Prostate gland (tissue), 2 donors: Measurements from ENCODE around the gene FLOT1. TPM values are rescaled to one million over a fixed set of nuclear protein-coding genes. Genes with fewer than 3 reads are reported as not detected.

Experiments
- DNase-seq: peaks from one replicate; pipeline ENCODE4 v3.0.0-alpha.2; 2019; ENCODE audit warnings: low spot score
- H3K27ac ChIP-seq, 2 donors: fragments of 200-600 bp; sonication (generic); 2 replicates each; pipeline ENCODE4 v1.5.1; 2017 to 2019
- H3K27me3 ChIP-seq: fragments of 200-600 bp; sonication (generic); replicated peaks from 2 replicates; pipeline ENCODE4 v1.5.1; 2019; ENCODE audit not compliant: insufficient read depth
- H3K36me3 ChIP-seq, 2 donors: fragments of 200-600 bp; sonication (generic); 1 replicate in 1 of 2; 2 replicates in 1 of 2; pipeline versions ENCODE4 v1.5.1 to v1.8.1; 2017 to 2019
- H3K4me1 ChIP-seq: fragments of 200-600 bp; sonication (generic); replicated peaks from 2 replicates; pipeline ENCODE4 v1.5.1; 2019
- H3K4me3 ChIP-seq, 2 donors: fragments of 200-600 bp; sonication (generic); 2 replicates each; pipeline ENCODE4 v1.5.1; 2017 to 2019
- H3K9me3 ChIP-seq: fragments of 200-600 bp; sonication (generic); 2 replicates; pipeline ENCODE4 v1.5.1; 2017
- CTCF ChIP-seq, 4 experiments: fragments of 200-600 bp in 2 of 4; fragments of 450-650 bp in 2 of 4; sonication (generic) in 2 of 4; IDR thresholded peaks; 1 replicate in 3 of 4; 2 replicates in 1 of 4; pipeline ENCODE4 v1.5.1; 2016 to 2019; ENCODE audit warnings: antibody characterized with exemption in 4 of 4, mild to moderate bottlenecking in 2 of 4, moderate library complexity in 2 of 4
- POLR2A ChIP-seq: fragments of 450-650 bp; IDR thresholded peaks from one replicate; pipeline ENCODE4 v1.6.1; 2016; ENCODE audit warnings: antibody characterized with exemption, mild to moderate bottlenecking
- POLR2AphosphoS5 ChIP-seq: sonication (generic); formaldehyde crosslinking; IDR thresholded peaks from one replicate; pipeline ENCODE4 v1.6.1; 2017; ENCODE audit warnings: antibody characterized with exemption
- WGBS: methylation state at CpG from one replicate; pipeline ENCODE4 v1.1.5; 2018; 5-methylcytosine and 5-hydroxymethylcytosine counted together
- intact Hi-C: fragments of 100-400 bp; cut with DNase I; formaldehyde crosslinking; loops from one replicate; pipeline ENCODE4 v1.14.2; 2022
- total RNA-seq, 2 donors: library from RNA; depleted of rRNA; stranded (reverse); fragments of >200 nt; gene quantifications; one replicate each; pipeline ENCODE4 v1.1.0, GENCODE V29; 2016

FLOT1 gene
- total RNA-seq, 2 donors from 2014 or later = 117 to 133 TPM

GRCh38 chr6:30770592-30770991 is 28.1 kb upstream of the FLOT1 start:
- H3K36me3 ChIP-seq = no peaks in the 10 kb centered on the region
- no peaks in the 10 kb centered on the region for H3K9me3 ChIP-seq
- no peaks in the 10 kb centered on the region for H3K27me3 ChIP-seq
- intact Hi-C loops = no loop called here
- DNase-seq = no peak
- TF ChIP-seq POLR2A = no peak
- TF ChIP-seq CTCF (IDR thresholded peaks at IDR 0.05) = no peak
- no peak for TF ChIP-seq POLR2AphosphoS5
- no peak overlapping the region for H3K4me3 ChIP-seq
- H3K27ac ChIP-seq = no peak overlapping the region
- WGBS = 90% methylated on average over 3 of the region's 3 CpGs
- peaks cover 6% of the 10 kb centered on the region for H3K4me1 ChIP-seq

GRCh38 chr6:30769853-30770524 is 27.5 kb upstream of the FLOT1 start:
- intact Hi-C loops = no loop called here
- no peak for DNase-seq
- Histone ChIP-seq H3K27ac (peak overlapping the region in 1 of 2 donors; percentile 58), H3K36me3 (no peaks in the 10 kb centered on the region), H3K4me1 (peaks cover 6% of the 10 kb centered on the region), H3K27me3 (no peaks in the 10 kb centered on the region), H3K9me3 (no peaks in the 10 kb centered on the region), H3K4me3 (no peak overlapping the region)
- 51% methylated on average over 5 of the region's 5 CpGs for WGBS
- TF ChIP-seq CTCF (IDR thresholded peaks at IDR 0.05) (no peak), POLR2A (no peak), POLR2AphosphoS5 (no peak)

- no peak for TF ChIP-seq CTCF (IDR thresholded peaks at IDR 0.05)
- TF ChIP-seq POLR2AphosphoS5 = peak; percentile 57
- H3K9me3 ChIP-seq = no peaks in the 10 kb centered on the region
- peak; percentile 41 for DNase-seq
- no peaks in the 10 kb centered on the region for H3K36me3 ChIP-seq
- peak overlapping the region in 1 of 2 donors; percentile 58 for H3K27ac ChIP-seq
- intact Hi-C loops = no loop called here
- no peak overlapping the region for H3K4me3 ChIP-seq
- H3K4me1 ChIP-seq = peaks cover 6% of the 10 kb centered on the region
- WGBS = 34% methylated on average over 16 of the region's 16 CpGs
- H3K27me3 ChIP-seq = no peaks in the 10 kb centered on the region
These were observed 26.8 kb upstream of the FLOT1 start for GRCh38 chr6:30769088-30769852.

GRCh38 chr6:30768634-30769087 is 26.2 kb upstream of the FLOT1 start:
- H3K36me3 ChIP-seq = no peaks in the 10 kb centered on the region
- H3K4me1 ChIP-seq = peaks cover 6% of the 10 kb centered on the region
- no peak for TF ChIP-seq POLR2A
- no peak for TF ChIP-seq POLR2AphosphoS5
- intact Hi-C loops = no loop called here
- DNase-seq = no peak
- no peaks in the 10 kb centered on the region for H3K9me3 ChIP-seq
- H3K27me3 ChIP-seq = no peaks in the 10 kb centered on the region
- H3K27ac ChIP-seq = peak overlapping the region in 1 of 2 donors; percentile 58
- H3K4me3 ChIP-seq = no peak overlapping the region
- WGBS = 98% methylated on average over 4 of the region's 4 CpGs

- no peak for TF ChIP-seq POLR2A
- no peak for TF ChIP-seq CTCF (IDR thresholded peaks at IDR 0.05)
- no peak for TF ChIP-seq POLR2AphosphoS5
- Histone ChIP-seq H3K4me1 (peaks cover 6% of the 10 kb centered on the region), H3K9me3 (no peaks in the 10 kb centered on the region), H3K27me3 (no peaks in the 10 kb centered on the region), H3K4me3 (no peak overlapping the region), H3K27ac (no peak overlapping the region), H3K36me3 (no peaks in the 10 kb centered on the region)
- WGBS = 92% methylated on average over 1 of the region's 1 CpG
- no peak for DNase-seq
- intact Hi-C loops = no loop called here
These were observed 25.4 kb upstream of the FLOT1 start for GRCh38 chr6:30767944-30768301.
